NCI-H2227 (cell line): ENCODE data around the gene SRSF7.

Experiments
- DNase-seq: peaks from one replicate; lab custom pipeline; 2025; ENCODE audit not compliant: unreplicated experiment; lab: John Stamatoyannopoulos, UW

SRSF7 gene

GRCh38 chr2:38754506-38754905, 3.3 kb upstream of the SRSF7 start:
- DNase-seq, result no peak

GRCh38 chr2:38754049-38754448, 2.9 kb upstream of the SRSF7 start:
- no peak for DNase-seq

GRCh38 chr2:38751596-38752410, 642 bp upstream of the SRSF7 start:
- DNase-seq, result peak; percentile 67

- DNase-seq, result peak; percentile 65
Observed at GRCh38 chr2:38750011-38750890, 910 bp downstream of the SRSF7 start.

- DNase-seq, result no peak
Observed at GRCh38 chr2:38748943-38749804, 2.0 kb downstream of the SRSF7 start.

GRCh38 chr2:38748391-38748790, 2.8 kb downstream of the SRSF7 start:
- no peak for DNase-seq

- no peak for DNase-seq
Observed at GRCh38 chr2:38747819-38748218, 3.3 kb downstream of the SRSF7 start.

GRCh38 chr2:38747007-38747424, 4.1 kb downstream of the SRSF7 start:
- no peak for DNase-seq

- no peak for DNase-seq
Observed at GRCh38 chr2:38745267-38745666, 5.9 kb downstream of the SRSF7 start.

GRCh38 chr2:38744399-38744780, 6.8 kb downstream of the SRSF7 start:
- DNase-seq, result no peak

GRCh38 chr2:38743672-38744398, 7.3 kb downstream of the SRSF7 start:
- no peak for DNase-seq

GRCh38 chr2:38742797-38743559, 8.2 kb downstream of the SRSF7 start:
- DNase-seq, result no peak

- peak; percentile 65 for DNase-seq
Observed at GRCh38 chr2:38740851-38741731, 10.1 kb downstream of the SRSF7 start.

- no peak for DNase-seq
Observed at GRCh38 chr2:38739524-38739923, 11.6 kb downstream of the SRSF7 start.

- DNase-seq, result no peak
Observed at GRCh38 chr2:38737925-38738324, 13.2 kb downstream of the SRSF7 start.

GRCh38 chr2:38737000-38737698, 14.0 kb downstream of the SRSF7 start:
- peak; percentile 26 for DNase-seq

GRCh38 chr2:38735999-38736320, 15.2 kb downstream of the SRSF7 start:
- no peak for DNase-seq

GRCh38 chr2:38734299-38735058, 16.7 kb downstream of the SRSF7 start:
- DNase-seq, result no peak
